NB4 (cell line): ENCODE data around the gene TELO2.

ENCODE experiments used
- CTCF ChIP-seq: IDR thresholded peaks from one replicate; pipeline ENCODE4 v1.5.1; 2012; ENCODE audit warnings: low read depth, low read length
- POLR2A ChIP-seq: IDR thresholded peaks from 2 replicates; pipeline ENCODE4 v1.6.1; 2011; ENCODE audit warnings: mild to moderate bottlenecking; ENCODE audit not compliant: insufficient read length; ENCODE audit errors: extremely low read depth

GRCh38 chr16:1459967-1460366 lies 33.2 kb upstream of the TELO2 start:
- no peak for TF ChIP-seq POLR2A
- no peak for TF ChIP-seq CTCF
